IMR-90 (cell line): ENCODE results near the gene LSM14B. TPM values are rescaled to one million over a fixed set of nuclear protein-coding genes. Genes with fewer than 3 reads are reported as not detected.

Experiments
- ATAC-seq: fragments of 200-7000 bp; cut with Tn5 transposase; 2 replicates; pipeline ENCODE4 v1.9.1; 2020; ENCODE audit warnings: low read depth, mild to moderate bottlenecking, moderate library complexity
- BruUV-seq: library from RNA; stranded (reverse); fragments of 400-500 nt; replicated peaks from 2 replicates; lab custom pipeline; 2021; lab: Mats Ljungman, UMichigan
- CTCF ChIA-PET: fragments of 300-600 bp; formaldehyde crosslinking; extraction: SDS; loops from one replicate; lab custom pipeline; 2021; ENCODE audit warnings: antibody characterized with exemption; lab: Yijun Ruan, JAX
- POLR2A ChIA-PET: fragments of 300-600 bp; sonication (Branson Sonifier 250); formaldehyde crosslinking; loops from one replicate; lab custom pipeline; 2022; ENCODE audit warnings: antibody characterized with exemption; ENCODE audit not compliant: unreplicated experiment; lab: Charles Lee
- DNase-seq: peaks from one replicate; pipeline ENCODE4 v3.0.0; 2013
- H2AFZ ChIP-seq: replicated peaks from 2 replicates; pipeline ENCODE3; 2013; ENCODE audit warnings: low read length, mild to moderate bottlenecking; ENCODE audit not compliant: poor library complexity
- H2AK5ac ChIP-seq: 2 replicates; pipeline ENCODE4 v1.6.1; 2013; ENCODE audit warnings: low read depth, low read length, inconsistent platforms
- H2AK9ac ChIP-seq: replicated peaks from 2 replicates; pipeline ENCODE3; 2013; ENCODE audit warnings: mild to moderate bottlenecking, low read depth, low read length, moderate library complexity; ENCODE audit not compliant: poor library complexity
- H2BK120ac ChIP-seq: 2 replicates; pipeline ENCODE4 v1.6.1; 2013; ENCODE audit warnings: low read depth, low read length, inconsistent platforms
- H2BK15ac ChIP-seq: 3 replicates; pipeline ENCODE4 v1.6.1; 2013; ENCODE audit warnings: low read depth, low read length, inconsistent platforms
- H2BK20ac ChIP-seq: 2 replicates; pipeline ENCODE4 v1.6.1; 2013; ENCODE audit warnings: low read depth, mild to moderate bottlenecking, inconsistent platforms, low read length, moderate library complexity
- H2BK5ac ChIP-seq: 2 replicates; pipeline ENCODE4 v1.6.1; 2013; ENCODE audit warnings: mild to moderate bottlenecking, low read depth, low read length, inconsistent platforms; ENCODE audit not compliant: poor library complexity, severe bottlenecking
- H3K14ac ChIP-seq: replicated peaks from 2 replicates; pipeline ENCODE4 v1.6.1; 2013; ENCODE audit warnings: low read depth, low read length, inconsistent platforms
- H3K18ac ChIP-seq: 2 replicates; pipeline ENCODE4 v1.6.1; 2013; ENCODE audit warnings: low read depth, low read length, control low read depth
- H3K23ac ChIP-seq: 2 replicates; pipeline ENCODE4 v1.6.1; 2013; ENCODE audit warnings: low read depth, low read length, inconsistent platforms
- H3K27ac ChIP-seq: 2 replicates; pipeline ENCODE4 v1.5.1; 2013; ENCODE audit warnings: mild to moderate bottlenecking, control low read depth, low read length; ENCODE audit not compliant: insufficient read depth
- H3K27me3 ChIP-seq: 2 replicates; pipeline ENCODE4 v1.6.1; 2013; ENCODE audit warnings: low read length; ENCODE audit not compliant: control insufficient read depth, insufficient read depth
- H3K36me3 ChIP-seq: 2 replicates; pipeline ENCODE4 v1.6.1; 2013; ENCODE audit warnings: low read length, mixed read lengths; ENCODE audit not compliant: control insufficient read depth, insufficient read depth
- H3K4ac ChIP-seq: 2 replicates; pipeline ENCODE4 v1.6.1; 2013; ENCODE audit warnings: low read depth, low read length, inconsistent platforms
- H3K4me1 ChIP-seq: 2 replicates; pipeline ENCODE4 v1.6.1; 2013; ENCODE audit warnings: low read length, mixed read lengths; ENCODE audit not compliant: control insufficient read depth, insufficient read depth
- H3K4me2 ChIP-seq: 2 replicates; pipeline ENCODE4 v1.6.1; 2013; ENCODE audit warnings: low read depth, mild to moderate bottlenecking, control low read depth, low read length, moderate library complexity
- H3K4me3 ChIP-seq: 2 replicates; pipeline ENCODE4 v1.5.1; 2013; ENCODE audit warnings: low read depth, mild to moderate bottlenecking, control low read depth, low read length, moderate library complexity; ENCODE audit not compliant: insufficient read depth
- H3K56ac ChIP-seq: 2 replicates; pipeline ENCODE4 v1.6.1; 2013; ENCODE audit warnings: low read length, inconsistent platforms; ENCODE audit not compliant: insufficient read depth; ENCODE audit errors: extremely low read depth
- H3K79me1 ChIP-seq, 2 experiments: 2 replicates each; pipeline ENCODE4 v1.6.1; 2013; ENCODE audit warnings: low read length in 2 of 2, inconsistent platforms in 1 of 2, low read depth in 1 of 2
- H3K9ac ChIP-seq: 2 replicates; pipeline ENCODE4 v1.6.1; 2013; ENCODE audit warnings: low read depth, low read length, control low read depth
- H3K9me1 ChIP-seq: 2 replicates; pipeline ENCODE4 v1.6.1; 2013; ENCODE audit warnings: low read length, inconsistent platforms; ENCODE audit not compliant: insufficient read depth
- H3K9me3 ChIP-seq: 2 replicates; pipeline ENCODE4 v1.6.1; 2013; ENCODE audit warnings: low read length; ENCODE audit not compliant: control insufficient read depth, insufficient read depth
- H4K20me1 ChIP-seq: 2 replicates; pipeline ENCODE4 v1.6.1; 2013; ENCODE audit warnings: low read length, inconsistent platforms; ENCODE audit not compliant: insufficient read depth
- H4K5ac ChIP-seq: 2 replicates; pipeline ENCODE4 v1.6.1; 2013; ENCODE audit warnings: mild to moderate bottlenecking, low read depth, low read length, control low read depth
- H4K8ac ChIP-seq, 2 experiments: 2 replicates each; pipeline ENCODE4 v1.6.1; 2013; ENCODE audit warnings: low read depth in 2 of 2, low read length in 2 of 2, control low read depth in 1 of 2, inconsistent platforms in 1 of 2
- H4K91ac ChIP-seq: 2 replicates; pipeline ENCODE4 v1.6.1; 2013; ENCODE audit warnings: low read depth, low read length, inconsistent platforms; ENCODE audit not compliant: insufficient read depth
- CEBPB ChIP-seq: IDR thresholded peaks from 2 replicates; pipeline ENCODE4 v1.6.1; 2012; ENCODE audit warnings: low read depth, low read length, improper control_type of control experiment
- FOS ChIP-seq: fragments of 150-350 bp; IDR thresholded peaks from 2 replicates; pipeline ENCODE4 v1.6.1; 2016; ENCODE audit warnings: low read depth, low read length
- MAZ ChIP-seq: IDR thresholded peaks from 2 replicates; pipeline ENCODE4 v1.6.1; 2012; ENCODE audit warnings: low read depth, mild to moderate bottlenecking, low read length, improper control_type of control experiment, moderate library complexity, borderline replicate concordance
- RAD21 ChIP-seq: IDR thresholded peaks from 2 replicates; pipeline ENCODE4 v1.6.1; 2012; ENCODE audit warnings: low read length, improper control_type of control experiment
- WGBS, 2 experiments: methylation state at CpG; one replicate each; pipeline versions ENCODE4 v1.1.5 to v1.1.7; 2013; ENCODE audit warnings: missing lambda C conversion rate in 2 of 2; ENCODE audit not compliant: insufficient read length in 1 of 2; ENCODE audit errors: extremely low coverage in 2 of 2; 5-methylcytosine and 5-hydroxymethylcytosine counted together
- dilution Hi-C: fragments of 300-500 bp; cut with HindIII; formaldehyde crosslinking; loops from one replicate; pipeline ENCODE4 v1.14.3; 2018; ENCODE audit warnings: low sequenced_read_pairs; ENCODE audit not compliant: unreplicated experiment
- in situ Hi-C: fragments of 300-500 bp; cut with MboI; formaldehyde crosslinking; loops from 3 replicates; pipeline ENCODE4 v1.14.3; 2019; ENCODE audit warnings: low sequenced_read_pairs, inconsistent platforms, mixed read lengths
- intact Hi-C: fragments of 100-400 bp; cut with micrococcal nuclease; formaldehyde crosslinking; loops from 2 replicates; pipeline ENCODE4 v1.10.0; 2022
- polyA plus RNA-seq, 3 experiments: library from polyadenylated mRNA; depleted of rRNA; stranded (reverse); fragments of >200 nt; gene quantifications; 2 replicates each; pipeline ENCODE4 v1.2.3, GENCODE V29; 2012; ENCODE audit warnings: low replicate concordance in 1 of 3
- total RNA-seq: library from RNA; depleted of rRNA; stranded (reverse); fragments of >200 nt; gene quantifications from 2 replicates; pipeline ENCODE4 v1.2.3, GENCODE V29; 2012

LSM14B gene
- total and polyA plus RNA-seq, 2 of the 4 experiments (the other 2 are of a cell fraction), result 23.7 to 41.1 TPM

DNA sequence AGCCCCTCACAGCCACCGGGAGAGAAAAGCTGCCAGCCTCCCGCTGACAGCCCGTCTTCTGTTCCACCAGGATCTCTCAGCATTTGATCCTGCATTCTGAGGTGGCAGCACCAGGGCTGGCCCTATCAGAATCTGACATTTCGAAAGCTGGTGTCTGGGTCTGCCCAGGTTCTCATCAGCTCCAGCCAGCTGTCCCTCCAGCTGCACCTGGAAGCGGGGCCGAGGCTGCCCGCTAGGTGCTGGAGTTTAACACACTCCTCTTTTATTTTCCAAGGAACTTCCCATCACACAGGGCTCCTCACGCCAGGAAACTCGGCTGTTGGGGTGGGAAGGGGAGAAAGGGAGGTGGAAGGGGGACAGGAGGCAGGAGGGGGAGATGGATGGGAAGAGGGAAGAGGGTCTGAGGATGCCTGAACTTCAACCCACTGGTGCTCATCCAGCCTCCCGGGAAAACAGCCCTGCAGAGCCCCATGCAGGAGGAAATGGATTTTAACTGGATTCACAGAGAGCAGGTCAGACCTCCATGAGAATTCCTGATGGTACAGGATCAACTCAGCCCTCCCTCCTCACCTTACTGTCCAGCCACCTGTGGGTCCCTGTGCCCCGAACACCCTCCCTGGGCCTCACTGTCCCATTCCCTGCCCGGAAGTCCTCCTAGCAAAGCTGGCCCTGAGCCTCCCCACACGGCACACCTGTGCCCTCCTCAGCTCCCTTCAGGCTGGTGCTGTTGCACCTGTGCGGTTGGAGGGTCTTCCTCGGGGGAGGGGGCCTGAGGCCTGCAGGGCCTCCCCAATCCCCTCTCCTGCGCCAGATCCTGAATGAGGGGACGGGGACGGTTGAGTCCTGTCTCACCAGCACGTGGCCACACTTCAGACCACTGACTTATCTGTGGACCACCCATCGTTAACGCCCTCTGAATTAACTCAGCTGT lies 3.9 kb upstream of the LSM14B start:
- Histone ChIP-seq H4K20me1 (peaks cover 4% of the 10 kb centered on the region), H3K23ac (no peak overlapping the region), H2AK9ac (no peak overlapping the region), H3K27me3 (peaks cover 33% of the 10 kb centered on the region), H3K9me3 (peaks cover 6% of the 10 kb centered on the region; the same call in 1 of the 2 replicates), H2AK5ac (no peak overlapping the region), H3K4me3 (no peak overlapping the region), H2BK15ac (no peak overlapping the region), H4K8ac (no peak overlapping the region), H3K4me2 (no peak overlapping the region), H3K4me1 (peaks cover under 1% of the 10 kb centered on the region), H3K36me3 (no peaks in the 10 kb centered on the region), H3K4ac (no peak overlapping the region), H3K56ac (no peak overlapping the region), H2BK20ac (no peak overlapping the region), H3K14ac (no peak overlapping the region), H4K91ac (no peak overlapping the region), H3K9ac (no peak overlapping the region), H2BK120ac (no peak overlapping the region), H2BK5ac (no peak overlapping the region), H3K9me1 (no peaks in the 10 kb centered on the region), H3K27ac (no peak overlapping the region), H3K79me1 (peaks cover 3 to 4% of the 10 kb centered on the region in 2 experiments; a peak in 2 of 4 replicates), H2AFZ (no peak overlapping the region), H4K5ac (no peak overlapping the region), H3K18ac (no peak overlapping the region)
- ChIA-PET POLR2A (no interaction called here), CTCF (no interaction called here)
- in situ Hi-C loops (no loop called here), intact Hi-C loops (no loop called here), dilution Hi-C loops (no loop called here)
- ATAC-seq (no peak), DNase-seq (no peak)
- BruUV-seq, result no TSS peak
- TF ChIP-seq FOS (no peak), CEBPB (no peak), RAD21 (no peak), MAZ (no peak)
- 35% methylated on average over 12 of the region's 21 CpGs; no CpG with 5 or more reads in 1 of the 2 experiments for WGBS, 2 experiments
